Loucy (cell line): Measurements from ENCODE around the gene CELA3B.

Source experiments
- CTCF ChIP-seq: fragments of 200-600 bp; sonication (generic); conservative IDR thresholded peaks from 2 replicates; pipeline ENCODE4 v1.5.1; 2014; ENCODE audit warnings: mild to moderate bottlenecking, antibody characterized with exemption, low read length
- EZH2phosphoT487 ChIP-seq: fragments of 200-600 bp; IDR thresholded peaks from 2 replicates; pipeline ENCODE4 v1.6.1; 2018; ENCODE audit warnings: antibody characterized with exemption, mild to moderate bottlenecking, moderate library complexity, borderline replicate concordance

GRCh38 chr1:22030057-22030456, 53.2 kb downstream of the CELA3B start:
- TF ChIP-seq CTCF (no peak), EZH2phosphoT487 (no peak)
